ENCODE measurements around the gene C1QC. TPM values are rescaled to one million over a fixed set of nuclear protein-coding genes. Genes with fewer than 3 reads are reported as not detected.

The C1QC gene
- total RNA-seq, 4 donors from 2014 or later: 23.0 to 395 (median 169) TPM

- H3K36me3 ChIP-seq: no peaks in the 10 kb centered on the region
- H3K4me1 ChIP-seq: no peaks in the 10 kb centered on the region
- H3K4me3 ChIP-seq: no peak overlapping the region
- no peak overlapping the region for H3K27ac ChIP-seq
- H3K27me3 ChIP-seq: peaks cover 75% of the 10 kb centered on the region
- 31 to 49% methylated on average over 2 of the region's 2 CpGs for WGBS, 2 donors (ENCODE audit: low coverage in 1 of 2)
- H3K9me3 ChIP-seq: no peaks in the 10 kb centered on the region
- no peak for TF ChIP-seq EP300 (IDR thresholded peaks at IDR 0.05)
- TF ChIP-seq POLR2A (IDR thresholded peaks at IDR 0.05): no peak
- no peak for TF ChIP-seq POLR2AphosphoS5 (IDR thresholded peaks at IDR 0.05)
- TF ChIP-seq CTCF (IDR thresholded peaks at IDR 0.05): no peak
- ATAC-seq: no peak
Observed at GRCh38 chr1:22629886-22630285, 13.5 kb upstream of the C1QC start.

GRCh38 chr1:22633697-22634463 is 9.6 kb upstream of the C1QC start:
- Histone ChIP-seq H3K27me3 (peaks cover 65% of the 10 kb centered on the region), H3K4me3 (no peak overlapping the region), H3K9me3 (no peaks in the 10 kb centered on the region), H3K27ac (no peak overlapping the region), H3K36me3 (no peaks in the 10 kb centered on the region), H3K4me1 (no peaks in the 10 kb centered on the region)
- 90% methylated on average over 2 to 6 of the region's 10 CpGs for WGBS, 2 donors (ENCODE audit: low coverage in 1 of 2)
- ATAC-seq: no peak
- no peak for TF ChIP-seq POLR2AphosphoS5 (IDR thresholded peaks at IDR 0.05)
- no peak for TF ChIP-seq POLR2A (IDR thresholded peaks at IDR 0.05)
- TF ChIP-seq EP300 (IDR thresholded peaks at IDR 0.05): no peak
- TF ChIP-seq CTCF (IDR thresholded peaks at IDR 0.05): no peak

GRCh38 chr1:22635436-22635835 is 8.0 kb upstream of the C1QC start:
- H3K27ac ChIP-seq: no peak overlapping the region
- H3K36me3 ChIP-seq: no peaks in the 10 kb centered on the region
- TF ChIP-seq POLR2A (IDR thresholded peaks at IDR 0.05) (no peak), POLR2AphosphoS5 (IDR thresholded peaks at IDR 0.05) (no peak), EP300 (IDR thresholded peaks at IDR 0.05) (no peak), CTCF (IDR thresholded peaks at IDR 0.05) (no peak)
- no peak for ATAC-seq
- peaks cover 71% of the 10 kb centered on the region for H3K27me3 ChIP-seq
- H3K9me3 ChIP-seq: no peaks in the 10 kb centered on the region
- H3K4me1 ChIP-seq: no peaks in the 10 kb centered on the region
- H3K4me3 ChIP-seq: no peak overlapping the region
- 24 to 63% methylated on average over 2 to 4 of the region's 7 CpGs for WGBS, 2 donors (ENCODE audit: low coverage in 1 of 2)

GRCh38 chr1:22636353-22636752 is 7.1 kb upstream of the C1QC start, which contains the start of gene C1QA:
C1QA (plus strand) TSS chr1:22636628; CDS start chr1:22637617, 989 bp downstream.
- H3K27me3 ChIP-seq: peaks cover 79% of the 10 kb centered on the region
- no peaks in the 10 kb centered on the region for H3K36me3 ChIP-seq
- ATAC-seq: peak; percentile 78
- WGBS, 2 donors (ENCODE audit: low coverage in 1 of 2): 24 to 26% methylated on average over 3 of the region's 5 CpGs
- no peaks in the 10 kb centered on the region for H3K9me3 ChIP-seq
- TF ChIP-seq CTCF (IDR thresholded peaks at IDR 0.05): no peak
- peak in 1 of 2 donors; percentile 24 for TF ChIP-seq POLR2A (IDR thresholded peaks at IDR 0.05)
- TF ChIP-seq EP300 (IDR thresholded peaks at IDR 0.05): no peak
- no peak for TF ChIP-seq POLR2AphosphoS5 (IDR thresholded peaks at IDR 0.05)
- peak within 1 kb of the TSS in 1 of 4 donors; percentile 19 for H3K27ac ChIP-seq
- peak within 1 kb of the TSS in 1 of 2 donors; percentile 38 for H3K4me3 ChIP-seq
- no peaks in the 10 kb centered on the region for H3K4me1 ChIP-seq

- peaks cover 85% of the 10 kb centered on the region for H3K27me3 ChIP-seq
- 81 to 88% methylated on average over 3 to 6 of the region's 6 CpGs for WGBS, 2 donors (ENCODE audit: low coverage in 1 of 2)
- H3K27ac ChIP-seq: peak overlapping the region in 1 of 4 donors; percentile 14
- no peak for ATAC-seq
- H3K4me1 ChIP-seq: peaks cover 0 to 5% (median 0%) of the 10 kb centered on the region in 3 donors
- TF ChIP-seq POLR2A (IDR thresholded peaks at IDR 0.05) (no peak), EP300 (IDR thresholded peaks at IDR 0.05) (no peak), CTCF (IDR thresholded peaks at IDR 0.05) (no peak), POLR2AphosphoS5 (IDR thresholded peaks at IDR 0.05) (no peak)
- no peaks in the 10 kb centered on the region for H3K9me3 ChIP-seq
- H3K36me3 ChIP-seq: no peaks in the 10 kb centered on the region
- H3K4me3 ChIP-seq: peak overlapping the region in 1 of 2 donors; percentile 38
Observed at GRCh38 chr1:22636927-22637326, 6.5 kb upstream of the C1QC start.
